ENCODE measurements around the gene GNPTG.

DNA sequence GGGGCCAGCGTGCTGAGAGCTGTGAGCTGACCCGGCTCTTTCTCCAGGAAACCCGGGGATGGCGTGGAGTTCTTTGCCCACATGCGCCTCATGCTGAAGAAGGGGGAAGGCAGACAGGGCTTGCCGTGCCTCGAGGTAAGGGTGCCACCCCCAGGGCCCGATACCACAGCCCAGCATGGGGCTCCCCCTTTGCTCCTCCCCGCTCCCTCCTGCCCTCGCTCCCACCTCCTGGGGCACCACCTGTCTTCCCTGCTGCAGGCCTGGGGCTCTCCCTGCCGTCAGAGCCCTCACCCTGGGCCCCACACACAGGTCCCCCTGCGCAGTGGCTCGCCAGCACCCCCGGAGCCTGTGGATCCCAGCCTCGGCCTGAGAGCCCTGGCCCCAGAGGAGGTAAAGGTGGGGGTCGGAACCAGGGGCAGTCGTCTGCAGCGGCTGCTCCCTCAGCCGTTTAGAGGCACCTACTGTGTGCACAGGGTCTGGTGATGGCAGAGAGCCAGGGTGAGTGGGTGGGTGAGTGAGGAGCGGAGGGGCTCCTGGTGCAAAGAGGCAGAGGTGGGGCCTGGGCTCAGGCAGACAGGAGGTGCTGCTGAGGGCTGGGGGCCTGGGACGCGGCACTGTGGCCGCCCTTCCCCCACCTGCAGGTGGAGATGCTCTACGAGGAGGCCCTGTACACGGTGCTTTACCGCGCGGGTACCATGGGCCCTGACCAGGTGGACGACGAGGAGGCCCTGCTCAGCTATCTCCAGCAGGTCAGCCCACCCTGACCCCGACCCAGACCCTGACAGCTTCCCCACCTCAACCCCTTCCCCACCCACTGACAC is 12.7 kb upstream of the GNPTG start:
- no peak for TF ChIP-seq CTCF (IDR thresholded peaks at IDR 0.05; ENCODE audit: low read depth, low read length)
- TF ChIP-seq EZH2phosphoT487 (IDR thresholded peaks at IDR 0.05; ENCODE audit: low read depth) = no peak

All from OCI-LY3 (cell line).